GM15510 (cell line): ENCODE results near the gene SLC7A7.

ENCODE experiments used
- POLR2A ChIP-seq: IDR thresholded peaks from 3 replicates; pipeline ENCODE4 v1.6.1; 2011; ENCODE audit warnings: borderline replicate concordance; ENCODE audit not compliant: insufficient read length; ENCODE audit errors: extremely low read depth

Gene SLC7A7

DNA sequence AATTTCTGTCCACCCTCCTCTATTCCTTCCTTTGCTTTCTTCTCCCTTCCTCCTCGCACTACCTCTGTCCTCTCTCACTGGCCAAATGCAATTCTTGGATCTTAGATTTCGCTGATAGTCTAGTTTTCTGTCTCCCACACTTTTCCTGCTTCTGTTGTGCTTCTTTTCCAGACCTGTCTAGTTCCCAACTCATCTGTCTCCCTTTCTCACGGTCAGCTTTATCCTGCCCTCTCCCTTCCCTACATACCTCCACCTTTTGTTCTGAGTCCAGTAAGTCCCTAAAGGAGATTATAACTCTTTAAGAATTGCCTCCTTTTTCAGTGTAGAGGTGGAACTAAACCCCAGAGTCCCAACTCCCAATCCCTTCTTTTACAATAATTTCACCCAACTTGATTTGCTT lies 20.3 kb upstream of the SLC7A7 start:
- no peak for TF ChIP-seq POLR2A

DNA sequence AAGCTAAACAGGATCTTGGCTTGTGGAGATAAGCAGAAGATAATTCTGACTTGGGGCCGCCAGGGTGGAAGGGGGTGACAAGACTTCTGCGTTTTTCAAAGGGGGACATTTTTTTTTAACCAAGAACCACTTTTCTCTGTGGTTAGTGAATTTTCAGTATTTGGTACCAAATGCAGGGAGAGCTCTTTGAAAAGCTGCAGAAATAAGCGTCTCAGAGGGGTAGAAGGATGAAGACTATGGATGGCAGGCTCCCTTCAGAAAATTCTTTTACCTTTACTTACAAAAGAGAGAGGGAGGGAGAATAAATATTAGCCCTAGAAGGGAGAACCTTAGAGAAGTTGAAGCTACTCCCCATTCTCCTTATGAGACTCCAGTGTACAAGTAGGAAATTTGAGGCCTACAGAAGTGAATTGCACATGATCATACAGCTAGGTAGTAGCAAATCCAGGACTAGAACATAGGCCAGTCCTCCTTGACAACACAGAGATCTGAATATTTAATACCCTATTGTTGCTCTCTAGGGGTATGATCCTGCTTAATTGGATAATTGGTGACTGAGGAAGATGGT lies 15.3 kb upstream of the SLC7A7 start:
- TF ChIP-seq POLR2A, result no peak

DNA sequence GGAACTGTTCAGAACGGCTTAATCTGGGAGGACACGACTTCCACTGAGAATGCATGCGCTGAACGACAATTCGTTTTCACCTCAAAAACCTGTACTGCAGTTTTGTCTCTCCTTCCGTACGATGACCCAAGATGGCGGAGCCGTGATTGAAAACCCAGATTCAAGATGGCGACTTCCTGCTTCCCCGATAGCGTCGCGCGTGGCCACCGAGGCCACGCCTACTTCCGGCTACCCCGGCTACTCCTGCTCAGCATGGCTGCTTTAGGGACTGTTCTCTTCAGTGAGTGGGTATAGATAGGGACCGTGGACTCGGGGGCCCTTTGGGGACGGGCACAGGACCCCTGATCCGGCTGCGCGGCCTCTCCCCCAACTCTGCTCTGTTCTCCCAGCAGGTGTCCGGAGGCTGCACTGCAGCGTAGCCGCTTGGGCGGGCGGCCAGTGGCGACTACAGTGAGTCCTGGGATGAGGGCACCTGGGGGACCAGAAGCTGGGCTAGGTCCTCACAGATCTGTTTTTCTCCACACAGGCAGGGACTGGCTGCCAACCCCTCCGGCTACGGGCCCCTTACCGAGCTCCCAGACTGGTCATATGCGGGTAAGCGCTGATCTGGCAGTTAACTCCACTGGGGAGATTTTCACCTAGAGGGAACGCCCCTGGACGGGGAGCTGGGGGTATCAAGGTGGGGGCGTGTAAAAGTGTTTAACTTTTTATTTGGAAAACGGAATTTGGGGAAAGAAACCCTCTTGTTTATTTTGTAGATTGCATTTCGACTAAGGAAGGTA lies 14.6 kb upstream of the SLC7A7 start, which contains the start of gene MRPL52:
MRPL52 (plus strand) TSS at position 227 of the 782 bp plus-strand sequence; CDS start at position 253, 26 bp downstream.
- peak; percentile 82 for TF ChIP-seq POLR2A

DNA sequence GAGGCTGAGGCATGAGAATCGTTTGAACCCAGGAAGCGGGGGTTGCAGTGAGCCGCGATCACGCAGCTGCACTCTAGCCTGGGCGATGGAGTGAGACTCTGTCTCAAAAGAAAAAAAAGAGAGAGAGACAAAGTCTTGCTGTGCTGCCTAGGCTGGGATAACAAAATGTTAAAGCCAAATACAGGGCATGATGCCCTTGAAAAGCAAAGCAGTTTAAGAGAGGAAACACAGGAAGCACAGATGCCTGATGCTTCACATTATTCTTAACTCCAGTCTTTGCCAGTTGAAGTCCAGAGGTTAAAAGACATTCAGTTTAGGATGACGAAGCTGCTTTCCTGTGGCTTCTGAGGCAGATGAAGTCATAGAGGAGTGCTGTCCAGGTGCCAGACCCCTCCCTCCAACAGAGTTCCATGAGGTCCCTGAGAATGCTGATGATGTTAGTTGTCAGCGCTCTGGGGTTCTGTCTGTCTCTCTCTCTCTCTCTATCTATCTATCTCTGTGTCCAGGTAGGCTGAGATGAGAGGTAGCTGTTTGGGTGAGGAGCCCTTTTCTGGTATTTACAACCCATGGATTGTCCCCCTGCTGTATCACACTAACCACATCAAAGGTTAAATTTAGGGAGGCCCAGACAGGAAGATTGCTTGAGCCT lies 9.6 kb upstream of the SLC7A7 start:
- TF ChIP-seq POLR2A, result no peak

DNA sequence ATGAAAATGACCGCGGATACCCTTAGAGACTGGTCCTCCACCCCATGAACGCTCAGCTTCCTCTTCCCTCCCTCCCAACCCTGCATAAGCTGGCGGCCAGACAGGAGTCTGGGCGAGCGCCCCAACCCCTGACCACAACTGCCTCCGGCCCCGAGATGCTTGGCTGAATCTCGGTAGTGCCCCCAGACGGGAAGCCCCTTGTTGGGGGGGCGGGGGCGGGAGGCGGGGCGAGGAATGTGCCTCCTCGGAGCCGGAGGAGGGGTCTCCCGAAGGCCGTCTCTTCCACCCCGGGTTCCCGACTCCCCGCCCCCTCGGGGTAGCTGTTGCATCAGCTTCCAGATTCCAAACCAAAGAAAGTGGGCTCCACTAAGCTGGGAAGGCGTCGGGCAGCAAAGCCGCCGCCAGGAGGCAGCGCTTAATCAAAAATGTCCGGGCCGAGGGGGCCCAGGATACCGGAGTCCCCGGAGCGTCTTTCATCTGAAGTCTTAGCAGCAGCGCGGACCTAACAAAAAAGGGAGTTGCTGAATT lies 7.4 kb upstream of the SLC7A7 start:
- TF ChIP-seq POLR2A, result peak; percentile 9

DNA sequence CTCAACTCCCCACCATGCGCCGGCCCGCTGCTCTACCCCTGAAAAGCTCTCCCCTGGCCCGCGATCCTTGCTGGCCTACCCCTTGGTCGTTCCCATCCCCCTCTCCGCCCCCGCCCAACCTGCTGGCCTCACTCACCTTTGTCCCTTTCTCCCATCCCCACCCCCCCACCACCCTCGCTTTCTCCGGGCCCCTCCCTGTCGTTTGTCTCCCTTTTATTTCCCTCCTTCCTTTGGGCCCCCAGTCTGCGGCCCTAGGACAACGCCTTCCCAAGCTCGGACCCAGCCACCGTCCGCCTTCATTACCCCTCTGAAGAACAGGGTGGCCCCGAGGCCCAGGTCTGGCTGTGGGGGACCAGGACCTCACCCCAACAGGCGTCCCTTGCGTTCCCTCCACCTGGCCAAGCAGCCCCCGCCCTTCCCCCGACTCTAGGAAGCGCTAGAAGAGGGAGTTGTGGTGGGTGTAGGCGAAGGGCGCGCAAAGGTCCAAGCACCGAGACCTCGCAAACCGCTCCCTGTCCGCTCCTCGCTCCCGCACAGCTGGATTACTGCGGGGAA lies 6.9 kb upstream of the SLC7A7 start:
- TF ChIP-seq POLR2A, result no peak

DNA sequence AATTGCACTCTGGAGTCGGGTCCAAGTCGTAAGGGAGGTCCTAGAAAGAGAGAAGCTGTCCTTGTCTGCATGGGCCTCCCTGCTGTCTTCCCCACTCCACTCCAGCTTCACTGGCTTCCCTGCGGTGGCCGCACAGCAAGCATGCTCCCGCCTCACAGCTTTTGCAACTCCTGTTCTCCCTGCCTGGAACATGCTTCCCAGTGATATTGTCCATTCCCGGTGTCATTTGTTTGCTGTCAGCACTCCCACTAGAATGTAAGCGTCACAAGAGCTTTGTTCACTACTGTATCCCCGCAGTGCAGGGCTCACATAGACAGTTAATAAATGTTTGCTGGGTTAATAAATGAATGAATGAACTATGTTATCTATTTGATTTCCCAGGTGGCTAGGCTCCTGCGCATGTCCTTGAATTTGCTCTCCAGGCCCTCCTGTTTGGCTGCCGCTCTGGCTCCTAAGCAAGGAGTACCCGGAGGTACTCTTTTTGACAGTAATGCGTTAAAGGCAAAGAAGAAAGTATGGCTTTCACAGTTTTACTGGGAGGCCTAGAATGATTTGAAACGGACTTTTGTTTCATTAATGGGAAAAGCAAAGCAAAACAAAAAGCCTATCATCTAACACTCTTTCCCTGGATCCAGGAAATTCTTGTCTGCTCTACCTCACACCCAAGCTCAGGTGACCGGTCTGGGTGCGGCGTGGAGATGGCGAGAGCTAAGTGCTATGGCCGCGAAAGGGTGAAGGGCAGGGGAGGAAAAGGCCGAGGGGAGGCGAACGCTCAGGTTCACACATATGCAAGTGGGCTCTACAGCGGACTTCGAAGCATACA lies 6.2 kb upstream of the SLC7A7 start:
- no peak for TF ChIP-seq POLR2A

DNA sequence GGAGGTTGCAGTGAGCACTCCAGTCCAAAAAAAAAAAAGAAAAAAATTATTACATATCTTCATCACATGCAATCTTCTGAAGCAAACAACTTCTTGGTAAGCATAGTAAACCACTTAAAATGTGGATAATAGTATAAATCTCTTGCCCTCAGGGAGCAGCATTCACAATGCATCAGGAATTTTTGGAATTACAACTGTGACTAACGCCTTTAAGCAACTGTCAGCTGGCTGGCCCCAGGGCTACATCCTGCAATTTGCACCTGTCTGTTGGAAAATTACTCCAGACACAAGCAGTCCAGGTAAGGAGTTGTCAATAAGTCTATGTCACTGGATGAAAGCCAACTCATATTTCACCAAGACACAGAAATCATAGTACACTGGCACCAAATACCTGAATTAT lies 5.5 kb upstream of the SLC7A7 start:
- no peak for TF ChIP-seq POLR2A

DNA sequence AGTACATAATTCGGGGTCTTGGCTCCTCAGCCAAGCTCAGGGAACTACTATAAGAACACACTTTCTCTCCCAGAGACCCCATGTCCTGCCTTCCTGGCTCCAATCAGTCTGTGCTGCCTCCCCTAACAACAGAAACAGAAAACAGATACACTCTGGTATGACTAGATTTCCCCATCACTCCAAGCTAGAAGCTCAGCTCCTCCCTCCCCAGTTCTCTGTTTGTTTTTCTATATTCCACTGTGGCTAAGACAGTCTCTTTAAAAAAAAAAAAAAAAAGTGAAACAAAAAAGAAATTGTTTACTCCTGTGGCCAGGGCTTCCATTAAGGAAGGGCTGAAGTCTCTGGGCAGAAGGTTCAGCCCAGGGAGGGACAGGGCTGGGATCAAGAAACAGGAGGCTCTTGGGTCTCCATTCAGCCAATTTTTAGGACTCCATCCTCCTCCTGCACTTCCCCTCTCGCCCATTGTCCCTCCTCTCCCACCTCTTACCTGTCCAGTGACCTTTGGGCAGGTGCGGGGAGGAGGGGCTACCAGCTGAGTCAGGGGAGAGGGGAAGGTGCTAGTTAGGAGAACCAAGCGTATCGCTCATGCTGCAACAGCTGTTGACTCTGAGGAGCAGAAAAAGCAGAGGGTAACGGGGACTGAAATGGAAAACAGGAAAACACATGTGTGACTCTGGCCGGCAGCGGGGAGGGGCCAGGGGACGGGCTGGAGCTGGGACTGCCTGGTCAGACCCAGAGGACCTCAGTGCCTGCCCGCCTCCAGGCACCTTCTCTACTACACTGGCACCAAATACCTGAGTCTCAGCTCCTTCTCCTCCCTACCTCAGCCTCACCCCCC lies 4.1 kb upstream of the SLC7A7 start:
- TF ChIP-seq POLR2A, result no peak

DNA sequence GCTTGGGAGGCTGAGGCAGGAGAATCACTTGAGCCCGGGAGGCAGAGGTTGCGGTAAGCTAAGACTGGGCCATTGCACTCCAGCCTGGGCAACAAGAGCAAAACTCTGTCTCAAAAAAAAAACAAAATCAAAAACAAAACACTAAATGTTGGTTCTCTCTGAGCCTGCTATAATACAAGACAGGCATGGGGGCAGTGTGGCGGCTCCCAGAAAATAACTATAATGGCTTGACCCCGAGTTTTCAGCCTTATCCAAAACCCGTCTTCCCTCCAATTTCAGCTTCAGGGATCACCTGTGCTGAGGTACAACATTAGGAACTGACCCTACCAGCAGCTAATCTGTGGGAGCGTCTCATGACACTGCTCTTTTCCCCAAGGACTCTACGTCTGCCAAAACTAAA lies 862 bp downstream of the SLC7A7 start:
- no peak for TF ChIP-seq POLR2A

DNA sequence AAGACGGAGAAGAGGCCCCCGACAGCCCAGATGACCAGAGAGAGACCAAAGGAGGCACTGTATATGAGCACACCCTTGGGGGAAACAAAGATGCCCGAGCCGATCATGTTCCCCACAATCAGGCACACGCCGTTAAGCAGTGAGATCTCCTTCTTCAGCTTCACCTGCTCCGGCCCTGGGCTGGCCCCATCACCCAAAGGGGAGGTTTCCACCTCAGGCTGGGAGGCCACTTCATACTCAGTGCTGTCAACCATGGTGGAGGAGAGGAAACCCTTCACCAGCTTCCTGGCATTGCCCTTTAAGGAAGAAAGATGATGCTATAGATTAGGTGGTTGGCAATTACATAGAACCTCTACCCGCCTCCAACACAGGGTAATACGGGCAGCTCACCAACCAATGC lies 2.1 kb downstream of the SLC7A7 start:
- no peak for TF ChIP-seq POLR2A

DNA sequence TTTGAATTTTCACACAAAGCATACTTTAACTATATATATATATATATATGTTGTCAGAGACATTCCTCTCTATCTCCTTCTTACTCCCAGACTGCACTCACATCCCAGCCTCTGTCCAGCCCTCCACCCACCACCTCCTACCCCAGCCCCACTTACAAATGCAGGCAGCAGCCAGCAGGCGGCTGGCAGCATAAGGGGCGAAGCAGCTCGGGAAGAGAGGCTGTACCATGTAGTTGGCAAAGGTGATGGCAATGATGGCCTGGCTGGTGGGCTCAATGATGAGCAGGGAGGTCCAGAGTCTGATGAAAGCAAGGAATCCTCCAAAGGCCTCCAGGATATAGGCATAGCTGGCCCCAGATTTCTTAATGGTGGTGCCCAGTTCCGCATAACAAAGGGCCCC lies 2.5 kb downstream of the SLC7A7 start:
- no peak for TF ChIP-seq POLR2A

DNA sequence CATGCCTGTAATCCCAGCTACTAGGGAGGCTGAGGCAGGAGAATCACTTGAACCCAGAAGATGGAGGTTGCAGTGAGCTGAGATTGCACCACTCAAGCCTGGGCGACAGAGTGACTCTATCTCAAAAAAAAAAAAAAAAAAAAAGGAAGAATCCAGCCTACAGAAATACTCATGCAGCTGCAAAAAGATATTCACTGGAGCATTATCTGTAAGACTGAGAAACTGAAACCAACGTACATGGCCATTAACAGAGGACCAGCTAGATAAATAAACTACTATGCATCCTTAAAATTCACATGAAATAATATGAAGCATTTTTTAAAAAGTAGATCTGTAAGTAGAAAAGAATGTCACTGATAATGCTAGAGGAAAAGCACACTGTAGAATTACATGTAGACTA lies 3.5 kb downstream of the SLC7A7 start:
- TF ChIP-seq POLR2A, result no peak

DNA sequence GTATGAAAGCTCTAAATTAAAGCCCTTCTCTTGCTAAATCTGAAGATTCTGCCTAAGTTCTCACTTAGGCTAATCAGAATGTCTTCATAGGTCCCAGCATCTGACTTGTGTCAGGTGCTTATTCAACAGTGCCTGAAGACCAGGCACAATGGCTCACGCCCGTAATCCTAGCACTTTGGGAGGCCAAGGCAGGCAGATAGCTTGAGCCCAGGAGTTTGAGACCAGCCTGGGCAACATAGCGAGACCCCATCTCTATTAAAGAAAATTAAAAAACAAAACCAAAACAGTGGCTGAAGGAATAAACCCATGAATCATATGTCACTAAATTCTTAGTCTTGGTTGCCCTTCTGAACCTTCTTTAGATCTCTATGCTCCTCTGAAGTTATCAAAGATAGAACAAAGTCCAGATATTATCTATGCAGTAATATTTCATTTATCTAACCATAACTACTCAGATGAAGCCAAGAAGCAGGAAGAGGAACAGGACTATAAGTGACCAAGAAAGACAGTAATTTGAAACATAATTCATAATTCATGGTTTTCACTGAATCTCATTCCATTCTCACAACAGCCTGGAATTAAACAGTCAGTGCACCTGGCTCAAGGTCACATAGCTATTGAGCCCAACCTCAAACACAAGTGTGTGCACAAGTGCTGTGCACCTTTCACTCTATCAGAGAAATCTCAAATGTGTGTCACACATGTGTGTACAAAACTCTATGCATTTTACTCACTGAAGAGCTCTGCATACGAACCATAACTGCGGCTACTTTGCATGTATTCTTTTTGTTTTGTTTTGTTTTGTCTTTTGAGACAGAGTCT lies 6.6 kb downstream of the SLC7A7 start:
- no peak for TF ChIP-seq POLR2A
